SKM-1 (cell line): Measurements from ENCODE around the gene PAQR7.

ENCODE experiments used
- DNase-seq: peaks from one replicate; lab custom pipeline; 2025; ENCODE audit not compliant: unreplicated experiment; lab: John Stamatoyannopoulos, UW

The PAQR7 gene

DNA sequence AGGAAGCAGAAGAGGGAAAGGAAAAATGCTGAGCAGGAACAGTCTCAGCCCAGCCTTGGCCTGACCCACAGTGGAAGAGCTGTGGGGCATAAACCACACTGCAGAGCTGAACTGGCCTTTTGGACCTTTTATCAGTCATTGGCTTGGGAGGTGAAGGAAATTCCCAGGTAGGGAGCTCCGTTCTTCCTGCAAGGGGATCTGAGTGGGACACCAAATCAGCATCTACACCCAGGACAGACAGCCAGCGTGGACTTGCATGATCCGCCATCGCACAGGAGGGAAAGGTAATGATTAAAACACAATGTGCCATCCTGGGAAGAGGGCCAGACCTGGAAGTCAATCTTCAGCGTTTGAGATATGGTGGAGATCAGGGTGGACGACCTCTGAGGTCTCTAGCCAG, 56.9 kb downstream of the PAQR7 start:
- DNase-seq, result no peak

DNA sequence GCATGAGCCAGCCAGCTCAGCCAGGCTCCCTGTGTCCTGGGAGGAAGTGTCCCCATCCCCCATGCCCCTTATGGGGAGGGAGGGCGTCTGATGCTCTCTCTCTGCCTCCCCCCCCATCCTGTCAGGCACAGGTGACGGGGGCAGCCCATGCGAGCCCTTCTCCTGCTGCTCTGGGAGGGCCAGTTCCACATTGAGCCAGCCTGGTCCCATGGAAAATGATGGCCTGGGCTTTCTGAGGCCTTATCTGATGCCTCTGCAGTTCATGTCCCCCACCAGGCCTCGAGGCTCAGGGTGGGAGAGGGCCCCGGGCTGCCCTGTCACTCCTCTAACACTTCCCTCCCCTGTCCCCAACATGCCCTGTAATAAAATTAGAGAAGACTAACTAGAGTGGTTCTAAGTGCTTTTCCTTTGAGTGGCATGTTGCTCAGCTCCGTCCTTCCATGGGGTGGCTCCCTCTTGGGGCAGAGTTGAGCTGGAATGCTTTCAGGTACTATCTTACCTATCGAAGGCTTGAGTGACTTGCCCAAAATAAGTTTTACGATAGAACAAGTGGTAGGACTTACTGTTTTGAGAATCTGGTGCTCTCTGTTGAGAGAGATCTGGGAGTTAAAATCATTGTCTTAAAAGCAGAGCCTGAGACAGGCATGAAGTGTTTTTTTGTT, 57.5 kb downstream of the PAQR7 start:
- DNase-seq, result no peak

DNA sequence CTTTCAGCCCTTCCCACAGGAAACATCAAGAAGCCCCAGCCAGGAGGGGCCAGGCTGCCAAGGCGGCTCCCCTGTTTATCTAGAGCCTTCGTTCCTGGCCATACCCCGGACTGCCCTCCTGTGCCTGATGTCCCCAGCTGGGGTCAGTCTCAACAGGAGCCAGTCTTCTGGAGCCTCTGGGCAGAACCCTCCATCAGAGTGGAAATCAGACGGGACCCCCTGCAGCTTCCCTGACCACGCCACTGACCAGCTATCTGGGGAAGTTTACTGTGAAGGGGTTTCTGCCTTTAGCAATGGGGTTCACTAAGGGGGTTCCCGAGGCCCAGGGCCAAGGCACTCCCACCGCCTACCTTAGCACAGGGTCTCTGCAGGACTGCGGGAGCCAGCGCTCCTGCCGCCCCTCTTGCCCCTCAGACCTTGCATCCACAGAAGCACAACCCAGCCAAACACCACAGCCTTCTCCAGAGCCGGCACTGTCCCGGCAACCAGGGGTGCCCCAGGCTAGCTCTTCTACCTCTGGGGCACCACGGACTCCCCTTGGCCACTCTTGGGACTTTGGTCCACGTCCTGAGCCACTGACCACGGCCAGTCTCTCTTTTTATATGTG, 59.3 kb downstream of the PAQR7 start:
- DNase-seq, result no peak

DNA sequence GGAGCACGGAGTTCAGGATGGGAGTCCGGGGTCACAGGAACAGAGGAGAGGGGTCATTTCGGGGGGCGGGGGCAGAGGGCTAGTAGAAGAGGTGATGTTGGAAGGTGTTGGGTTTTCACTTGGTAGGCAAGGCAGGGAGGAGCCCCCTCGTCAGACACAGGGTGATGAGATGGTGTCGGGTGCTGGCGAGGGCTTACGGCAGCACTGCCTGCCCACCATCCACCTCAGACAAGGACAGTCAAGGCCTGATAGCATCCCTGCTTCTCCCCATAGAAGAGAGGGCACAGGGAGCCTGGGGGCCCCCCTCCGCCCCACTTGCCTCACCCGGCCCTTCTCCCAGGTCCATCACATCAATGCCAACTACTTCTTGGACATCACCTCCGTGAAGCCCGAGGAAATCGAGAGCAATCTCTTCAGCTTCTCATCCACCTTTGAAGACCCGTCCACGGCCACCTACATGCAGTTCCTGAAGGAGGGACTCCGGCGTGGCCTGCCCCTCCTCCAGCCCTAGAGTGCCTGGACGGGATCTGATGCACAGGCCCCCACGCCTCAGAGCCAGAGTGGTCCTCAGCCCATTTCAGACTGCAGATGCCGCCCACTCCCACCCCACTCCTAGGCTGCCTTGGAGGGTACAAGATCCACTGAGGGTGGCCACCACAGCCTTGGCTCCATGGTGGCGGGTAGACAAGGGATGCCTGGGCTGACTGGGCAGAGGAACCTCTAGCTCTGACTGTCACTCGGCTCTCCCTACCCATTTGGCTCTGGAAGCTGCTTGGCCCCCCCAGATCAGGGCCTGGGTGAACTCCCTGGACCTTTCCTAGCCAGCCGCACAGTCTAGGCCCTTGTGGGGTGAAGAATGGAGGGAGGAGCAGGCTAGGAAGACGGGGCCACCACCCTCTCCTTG, 60.0 kb downstream of the PAQR7 start:
- no peak for DNase-seq

DNA sequence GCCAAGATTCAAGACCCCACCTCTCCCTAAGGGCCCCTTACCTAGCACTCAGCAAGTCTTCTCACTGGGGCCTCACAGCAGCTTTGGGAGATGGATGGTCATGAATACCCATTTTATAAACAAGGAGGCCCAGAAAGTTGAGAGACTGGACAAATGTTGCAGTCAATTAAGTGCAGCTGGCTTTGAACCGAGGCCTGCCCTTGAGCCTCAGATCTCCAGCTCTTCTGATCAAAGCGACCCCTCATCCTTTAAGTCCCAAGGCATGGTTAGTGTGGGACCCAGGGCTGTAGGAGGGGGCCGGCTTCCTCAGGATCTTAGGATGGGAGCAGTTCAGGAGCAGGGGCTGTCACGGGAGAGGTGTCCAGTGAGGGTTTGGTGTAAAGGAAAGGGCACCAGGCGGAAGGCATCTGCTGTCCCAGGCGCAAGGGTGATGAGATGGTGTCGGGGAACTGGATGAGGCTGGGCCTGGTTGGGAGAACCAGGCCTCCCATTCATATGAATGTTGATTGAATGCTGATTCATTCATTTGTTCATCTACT, 60.9 kb downstream of the PAQR7 start:
- no peak for DNase-seq

DNA sequence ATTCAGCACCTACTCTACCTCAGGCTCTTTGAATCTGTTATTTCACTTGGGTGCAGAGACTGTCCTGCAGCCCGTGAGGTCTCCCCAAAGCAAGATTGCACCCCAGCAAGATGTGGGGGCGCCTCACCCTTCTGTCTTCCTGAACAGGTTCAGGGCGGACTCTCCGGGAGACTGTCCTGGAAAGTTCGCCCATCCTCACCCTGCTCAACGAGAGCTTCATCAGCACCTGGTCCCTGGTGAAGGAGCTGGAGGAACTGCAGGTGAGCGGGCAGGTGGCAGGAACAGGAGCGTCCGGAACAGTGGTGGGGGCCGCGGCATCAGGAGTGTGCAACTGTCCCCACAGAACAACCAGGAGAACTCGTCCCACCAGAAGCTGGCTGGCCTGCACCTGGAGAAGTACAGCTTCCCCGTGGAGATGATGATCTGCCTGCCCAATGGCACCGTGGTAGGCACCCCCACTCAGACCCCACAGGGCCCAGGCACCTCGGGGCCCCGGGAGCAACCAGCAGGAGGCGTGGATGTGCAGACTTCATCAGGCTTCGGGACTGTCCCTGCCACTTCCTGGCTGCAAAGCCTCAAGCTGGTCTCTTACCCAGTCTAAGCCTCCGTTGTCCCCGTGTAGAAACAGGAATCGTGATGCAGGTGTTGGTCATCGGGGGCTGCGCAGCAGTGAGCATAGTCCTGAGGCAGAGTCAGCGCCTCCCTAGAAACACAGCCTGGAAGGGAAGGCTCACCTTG, 61.6 kb downstream of the PAQR7 start:
- no peak for DNase-seq

DNA sequence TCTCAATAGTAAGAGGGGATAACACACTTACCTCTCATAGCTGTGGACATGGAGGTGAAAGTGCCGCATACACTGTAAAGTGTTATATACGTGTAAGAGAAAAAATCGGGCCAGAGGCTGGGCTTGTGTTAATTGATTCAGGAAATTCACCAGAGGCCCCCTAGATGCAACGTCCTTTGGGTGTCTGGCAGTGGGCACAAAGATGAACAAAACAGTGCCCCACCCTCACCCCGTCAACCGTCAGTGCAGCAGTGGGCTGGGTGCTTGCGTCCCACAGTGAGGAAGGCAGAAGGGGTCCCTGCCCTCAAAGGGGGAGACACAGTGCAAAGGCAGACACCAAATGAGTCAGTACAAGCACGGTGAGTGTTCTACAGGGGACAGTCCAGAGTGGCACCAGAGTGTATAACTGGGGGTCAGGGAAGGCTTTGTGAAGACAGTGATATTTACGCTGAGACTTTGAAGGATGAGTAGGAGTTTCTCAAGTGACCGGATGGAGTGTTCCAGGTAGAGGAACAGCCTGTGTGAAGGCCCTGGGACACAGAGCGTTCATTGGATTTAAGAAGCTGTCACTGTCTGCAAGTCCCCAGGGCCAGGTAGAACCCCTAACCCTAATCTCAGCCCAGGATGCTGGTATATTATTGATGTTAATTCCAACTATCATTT, 62.3 kb downstream of the PAQR7 start:
- no peak for DNase-seq
